ENCODE data around the gene ATF7.

The ATF7 gene

DNA sequence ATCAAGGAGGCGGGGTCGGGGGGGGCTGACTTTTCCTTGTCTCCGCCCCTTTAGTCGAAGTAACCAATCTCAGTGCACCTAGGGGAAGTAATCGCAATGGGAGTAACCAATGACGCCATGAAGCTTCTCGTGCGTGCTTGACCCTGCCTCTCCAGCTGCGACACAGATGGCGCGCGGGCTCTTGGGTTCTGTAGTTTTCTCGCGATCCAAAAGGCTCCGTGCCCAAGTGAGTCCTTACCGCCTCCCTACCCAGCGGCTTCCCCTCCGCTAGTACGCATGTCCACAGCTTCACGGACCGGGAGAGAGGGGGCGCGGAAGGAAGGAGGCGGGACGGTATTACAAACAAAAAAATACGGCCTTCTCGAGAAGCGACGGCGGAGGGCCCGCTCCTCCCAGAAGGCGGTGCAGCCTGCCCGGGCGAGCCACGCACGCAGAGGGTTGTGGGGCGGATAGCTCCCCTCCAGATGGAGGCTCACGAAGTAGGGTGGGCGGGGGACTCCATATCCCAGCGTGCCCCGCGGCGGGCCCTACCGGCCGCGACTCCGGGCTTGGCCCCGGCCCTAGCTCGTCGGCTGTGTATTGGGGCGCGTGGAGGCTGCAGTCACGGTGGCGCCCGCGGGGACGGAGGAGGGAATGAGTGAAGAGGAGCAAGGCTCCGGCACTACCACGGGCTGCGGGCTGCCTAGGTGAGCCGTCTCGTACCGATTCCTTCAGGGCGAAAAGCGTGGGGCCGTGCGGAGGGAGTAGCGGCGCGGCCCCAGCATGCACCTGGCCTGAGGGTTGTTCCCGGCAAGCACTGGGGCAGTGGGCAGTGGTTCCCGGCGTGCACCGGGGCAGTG is 125.2 kb downstream of the ATF7 start, which contains the start of gene TARBP2:
Gene TARBP2 (plus strand): TSS at position 508 of the 839 bp plus-strand sequence. CDS start 126 bp downstream, at position 634.
- peak; percentile 83 for ATAC-seq

DNA sequence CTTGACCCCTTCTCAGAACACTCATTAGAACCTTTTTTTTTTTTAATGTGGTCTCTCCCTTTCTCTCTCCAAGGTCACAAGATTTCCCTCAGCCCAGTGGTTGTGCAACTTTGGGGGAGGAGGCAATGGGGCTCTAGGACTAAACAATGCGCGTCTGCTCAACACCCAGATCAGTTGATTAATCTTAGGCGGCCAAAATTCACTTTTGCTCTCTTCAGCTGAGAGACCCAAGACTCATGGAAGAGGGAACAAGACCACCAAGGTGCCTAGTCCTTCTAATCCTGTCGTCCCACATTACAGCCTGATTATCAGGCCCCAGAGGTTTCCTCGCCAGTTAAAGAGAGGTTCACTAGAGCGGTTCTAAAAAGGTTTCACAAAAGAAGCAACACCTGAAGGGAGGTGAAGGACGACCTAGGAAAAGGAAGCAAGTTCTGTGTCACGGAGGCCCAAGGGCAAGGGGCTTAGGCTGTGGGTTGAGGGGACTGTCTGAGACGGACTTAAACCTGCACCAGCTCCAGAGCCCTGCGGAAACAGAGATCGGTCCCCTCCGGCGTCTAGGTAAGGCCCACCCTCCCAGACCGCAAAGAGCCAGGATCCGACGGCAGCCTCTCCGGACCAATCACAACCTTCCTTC is 125.9 kb downstream of the ATF7 start:
- DNase-seq, result no peak

More for the DNA sequence above, 125.2 kb downstream of the ATF7 start, which contains the start of gene TARBP2:
- DNase-seq, result peak; percentile 93

DNA sequence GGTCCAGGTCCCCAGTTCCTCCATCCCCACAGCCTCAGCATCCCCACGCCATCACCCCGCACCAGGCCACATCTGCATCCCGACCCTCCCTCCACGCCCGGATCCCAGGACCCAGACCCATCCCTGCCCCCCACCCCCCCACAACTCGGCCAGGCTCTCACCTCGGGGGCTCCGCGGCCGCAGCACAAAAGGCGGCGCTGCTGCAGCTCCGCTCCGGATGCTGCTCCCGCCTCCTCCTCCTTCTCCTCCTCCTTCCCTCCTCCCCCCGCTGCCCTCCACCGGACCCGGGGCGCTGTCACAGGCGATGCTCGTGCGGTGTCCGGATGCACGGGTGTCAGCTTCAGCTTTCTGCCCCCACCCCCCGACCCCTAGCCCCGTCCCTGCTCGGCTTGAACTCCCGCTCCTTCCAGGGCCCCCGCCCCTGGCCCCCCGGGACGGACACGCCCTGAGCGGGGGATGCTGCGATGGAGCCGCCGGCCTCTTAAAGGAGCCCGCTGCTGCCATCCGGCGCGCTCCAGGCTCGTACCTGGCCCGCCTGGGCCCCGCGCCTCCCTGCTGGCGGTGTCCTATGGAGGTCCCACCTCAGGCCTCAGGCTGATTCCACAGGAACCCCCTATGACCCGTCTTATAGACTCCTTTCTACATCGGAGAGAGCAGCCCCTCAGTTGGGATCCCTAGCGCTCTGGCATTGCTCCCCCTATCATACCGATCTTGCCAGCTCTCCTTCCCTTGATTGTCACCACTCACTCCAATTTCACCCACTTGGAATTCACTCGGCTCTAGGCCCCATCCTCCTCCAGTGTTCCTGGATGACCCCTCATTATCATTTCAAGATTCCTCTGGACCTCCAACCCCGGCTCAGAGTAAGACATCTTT is 126.7 kb downstream of the ATF7 start, which contains the start of gene MAP3K12:
Gene MAP3K12 (minus strand): TSS at position 193 of the 876 bp plus-strand sequence. CDS start 12,067 bp downstream, outside the sequence.
- ATAC-seq, result peak; percentile 6

More for the DNA sequence above, 125.9 kb downstream of the ATF7 start:
- ATAC-seq, result no peak

DNA sequence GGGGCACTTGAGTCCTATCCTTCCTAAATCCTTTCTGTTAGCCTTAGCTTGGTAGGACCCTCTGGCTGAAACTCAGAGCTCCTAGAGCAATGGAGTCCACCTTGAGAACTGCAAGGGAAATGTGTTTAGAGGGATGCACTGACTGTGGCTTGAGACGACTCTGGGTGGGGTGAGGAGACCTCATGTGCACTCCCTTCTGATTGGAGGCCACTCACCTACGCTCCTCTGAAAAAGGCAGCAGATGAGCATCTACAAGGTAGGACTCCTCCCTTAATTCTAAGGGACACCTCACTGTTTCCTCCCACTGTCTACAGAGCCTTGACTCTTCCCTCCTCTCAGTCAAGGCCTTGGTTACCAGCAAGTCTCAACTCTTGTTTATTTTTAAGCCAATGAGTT is 127.9 kb downstream of the ATF7 start:
- DNase-seq (no peak), ATAC-seq (no peak)

More for the DNA sequence above, 126.7 kb downstream of the ATF7 start, which contains the start of gene MAP3K12:
- peak; percentile 71 for DNase-seq

DNA sequence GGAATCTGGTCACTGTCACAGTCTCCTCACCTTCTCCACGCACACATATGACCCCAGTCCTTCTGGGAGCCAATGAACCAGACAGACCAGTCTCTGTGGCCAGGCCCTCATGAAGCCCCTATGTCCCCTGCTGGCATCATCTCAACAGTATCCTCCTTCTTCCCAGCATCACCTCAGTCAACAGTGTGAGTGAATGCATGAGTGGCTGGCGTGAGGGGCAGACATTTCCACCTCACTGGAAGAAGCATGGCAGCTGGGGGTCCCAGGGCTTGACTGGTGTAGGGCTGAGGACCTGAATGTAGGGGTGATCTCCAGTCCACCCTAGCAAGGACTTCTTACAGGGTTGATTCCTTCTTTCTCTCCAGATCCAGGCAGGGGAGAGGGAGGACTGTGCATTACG is 128.7 kb downstream of the ATF7 start:
- DNase-seq (no peak), ATAC-seq (no peak)

DNA sequence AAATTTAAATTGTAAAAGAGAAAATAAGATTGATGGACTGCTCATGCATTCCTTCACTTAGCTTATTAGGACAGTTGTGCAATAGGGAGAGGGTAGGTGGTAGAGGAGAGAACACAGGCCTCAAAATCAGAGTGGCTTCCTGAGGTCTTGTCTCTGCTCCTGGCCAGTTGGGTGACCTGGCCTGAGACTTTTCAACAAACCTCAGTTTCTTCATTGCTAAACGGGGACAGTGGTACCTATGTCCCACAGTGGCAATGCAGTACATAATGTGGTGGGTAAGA is 129.5 kb downstream of the ATF7 start:
- ATAC-seq (no peak), DNase-seq (no peak)

DNA sequence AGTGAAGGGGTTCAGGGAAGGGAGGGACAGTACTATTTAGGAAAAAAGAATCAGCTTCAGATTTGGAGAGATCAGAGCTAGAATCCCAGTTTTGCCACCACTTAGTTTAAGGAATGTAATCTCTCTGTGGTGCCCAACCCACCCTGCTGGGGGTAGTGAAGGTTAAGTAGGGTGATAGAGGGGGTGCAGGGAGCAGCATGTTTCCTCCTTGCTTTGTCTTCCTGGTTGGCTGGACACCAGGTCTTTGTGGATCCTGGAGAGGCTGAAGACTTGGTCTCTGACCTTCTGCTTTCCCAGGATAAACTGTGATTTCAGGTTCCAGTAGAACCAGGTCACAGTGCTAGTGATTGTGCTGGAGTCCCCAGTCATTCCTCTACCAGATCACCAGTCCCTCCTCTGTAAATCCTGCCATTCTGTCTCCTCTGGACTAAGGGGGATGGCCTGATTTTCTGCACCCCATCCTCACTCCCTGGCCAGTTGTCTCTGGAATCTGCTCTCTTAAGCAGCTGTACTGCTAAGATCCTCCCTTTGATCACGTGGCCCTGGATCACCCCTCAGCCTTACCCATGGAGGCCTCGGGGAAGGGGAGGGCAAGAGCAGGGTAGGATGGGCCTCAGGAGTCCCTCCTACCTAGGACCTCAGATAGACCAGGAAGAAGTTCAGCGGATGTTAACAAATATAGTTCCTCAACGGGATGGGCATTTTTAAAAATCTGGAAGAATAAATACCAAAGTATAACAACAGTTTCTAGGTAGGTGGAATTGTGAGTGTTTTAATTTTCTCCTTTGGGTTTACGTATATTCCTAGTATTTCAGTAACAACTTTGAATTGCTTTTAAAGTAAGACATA is 130.1 kb downstream of the ATF7 start:
- ATAC-seq, result no peak

DNA sequence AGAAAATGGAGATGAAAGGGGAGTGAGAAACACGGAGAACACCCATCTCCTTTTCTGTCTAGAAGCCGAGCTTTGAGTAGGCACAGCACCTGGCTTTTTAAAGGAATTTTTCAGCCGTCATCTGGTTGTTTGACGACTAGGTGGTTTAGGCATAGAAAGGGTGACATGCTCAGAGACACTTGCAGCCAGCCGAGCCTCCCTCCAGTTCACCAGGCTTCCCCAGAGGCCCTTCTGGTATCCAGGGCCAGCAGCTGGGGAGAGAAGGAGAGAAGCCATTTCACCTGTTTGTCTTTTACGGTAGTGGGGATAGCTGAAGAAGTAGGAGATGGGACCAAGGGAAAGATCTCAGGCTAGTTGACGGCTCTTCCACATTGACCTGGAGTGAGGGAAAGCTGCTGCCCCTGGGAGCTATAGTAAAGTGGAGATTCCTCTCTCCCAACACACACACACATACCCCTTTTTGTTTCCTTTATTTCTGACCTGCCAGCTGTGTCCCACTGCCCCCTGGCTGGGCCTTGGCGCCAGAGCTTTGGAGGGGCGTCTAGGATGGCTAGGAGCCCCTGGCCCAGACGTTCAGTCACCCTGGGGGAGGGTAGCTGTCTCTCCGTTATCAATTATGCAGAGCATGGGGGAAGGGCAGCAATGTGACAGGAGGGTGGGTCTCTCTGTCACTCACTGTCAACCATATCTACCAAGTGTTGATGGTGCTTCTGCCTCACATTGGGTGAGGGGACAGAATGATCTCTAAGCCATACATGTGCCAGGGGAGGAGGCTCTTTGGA is 132.4 kb downstream of the ATF7 start:
- ATAC-seq (no peak), DNase-seq (no peak)

More for the DNA sequence above, 130.1 kb downstream of the ATF7 start:
- no peak for DNase-seq

DNA sequence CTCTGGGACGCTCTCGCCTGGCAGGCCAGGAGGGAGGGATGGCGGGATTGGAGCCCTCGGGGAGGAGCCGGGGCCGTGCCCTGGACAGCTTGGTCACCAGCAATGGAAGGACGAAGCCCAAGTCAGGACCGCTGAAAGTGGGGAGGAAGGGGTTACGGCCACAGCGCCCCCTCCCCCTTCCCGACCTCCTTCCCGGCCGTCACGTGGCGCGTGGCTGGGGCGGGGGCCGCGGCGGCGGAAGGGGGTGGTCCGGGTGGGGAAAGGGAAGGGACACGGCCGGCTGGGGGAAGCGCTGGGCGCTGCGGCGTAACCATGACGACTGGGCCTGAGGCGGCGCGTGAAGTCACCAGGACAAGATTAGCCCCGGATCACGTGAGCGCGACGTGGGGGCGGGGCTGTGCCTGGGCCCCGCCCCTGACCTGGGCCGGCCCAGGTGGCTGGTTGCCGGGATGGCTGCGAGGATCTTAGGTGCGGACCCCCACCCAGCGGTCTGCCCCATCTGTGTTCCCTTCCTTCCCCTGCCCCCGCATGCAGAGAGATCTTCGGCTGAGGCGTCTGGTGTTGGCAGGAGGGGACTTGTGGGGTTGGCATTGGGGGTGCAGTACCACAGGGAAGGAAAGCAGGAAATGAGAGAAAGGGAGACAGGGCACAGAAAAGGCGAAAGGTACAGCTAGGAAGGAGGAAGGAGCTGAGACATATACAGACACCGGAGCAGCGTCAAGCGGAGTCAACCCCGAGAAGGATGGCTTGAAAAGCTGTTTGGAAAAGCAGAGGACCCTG is 133.2 kb downstream of the ATF7 start:
- DNase-seq, result peak; percentile 91
- peak; percentile 94 for ATAC-seq

DNA sequence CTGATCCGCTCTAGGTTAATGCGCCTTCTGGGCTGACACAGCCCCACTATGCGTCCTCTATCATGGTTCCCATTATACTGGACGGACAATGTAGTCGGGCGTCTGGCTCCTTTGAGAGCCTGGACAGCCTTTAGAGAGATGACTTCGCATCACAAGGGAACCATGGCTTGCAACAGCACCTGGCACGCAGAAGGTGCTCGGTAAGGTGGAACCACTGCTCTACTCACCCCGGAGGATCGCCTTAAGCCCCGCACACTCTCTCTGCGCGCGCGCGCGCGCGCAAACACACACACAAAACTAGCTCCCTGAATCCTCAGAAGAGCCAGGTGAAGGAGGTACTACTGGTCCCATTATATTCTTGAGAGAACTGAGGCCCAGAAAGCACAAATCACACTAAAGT is 134.0 kb downstream of the ATF7 start:
- DNase-seq (no peak), ATAC-seq (no peak)

DNA sequence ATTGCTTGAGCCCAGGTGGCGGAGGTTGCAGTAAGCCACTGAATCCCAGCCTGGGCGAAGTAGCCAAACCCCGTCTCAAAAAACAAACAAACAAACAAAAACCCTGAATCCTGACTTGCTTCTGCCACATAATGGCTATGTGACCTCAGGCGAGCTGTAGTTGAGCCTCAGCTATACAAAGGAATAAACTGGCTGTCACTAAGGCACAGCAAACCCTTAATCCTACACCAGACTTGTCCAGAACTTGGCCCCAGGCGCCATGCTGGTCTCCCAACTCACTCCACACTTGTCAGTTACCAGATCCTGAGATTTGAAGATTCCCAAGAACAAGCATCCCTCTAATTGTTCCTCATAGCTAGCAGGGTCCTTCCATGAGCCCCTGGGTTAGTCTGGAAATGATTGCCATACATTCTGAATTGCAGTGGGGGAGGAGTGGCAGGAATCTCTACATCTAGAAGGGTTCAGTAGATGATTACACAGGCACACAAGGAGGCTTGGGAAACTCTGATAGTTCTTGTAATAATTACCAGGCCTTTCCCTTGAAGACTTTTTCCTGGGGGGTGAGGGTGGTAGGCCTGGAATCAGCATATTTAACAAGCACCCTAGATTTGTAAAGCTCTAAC is 136.8 kb downstream of the ATF7 start:
- DNase-seq, result no peak
- ATAC-seq, result no peak

DNA sequence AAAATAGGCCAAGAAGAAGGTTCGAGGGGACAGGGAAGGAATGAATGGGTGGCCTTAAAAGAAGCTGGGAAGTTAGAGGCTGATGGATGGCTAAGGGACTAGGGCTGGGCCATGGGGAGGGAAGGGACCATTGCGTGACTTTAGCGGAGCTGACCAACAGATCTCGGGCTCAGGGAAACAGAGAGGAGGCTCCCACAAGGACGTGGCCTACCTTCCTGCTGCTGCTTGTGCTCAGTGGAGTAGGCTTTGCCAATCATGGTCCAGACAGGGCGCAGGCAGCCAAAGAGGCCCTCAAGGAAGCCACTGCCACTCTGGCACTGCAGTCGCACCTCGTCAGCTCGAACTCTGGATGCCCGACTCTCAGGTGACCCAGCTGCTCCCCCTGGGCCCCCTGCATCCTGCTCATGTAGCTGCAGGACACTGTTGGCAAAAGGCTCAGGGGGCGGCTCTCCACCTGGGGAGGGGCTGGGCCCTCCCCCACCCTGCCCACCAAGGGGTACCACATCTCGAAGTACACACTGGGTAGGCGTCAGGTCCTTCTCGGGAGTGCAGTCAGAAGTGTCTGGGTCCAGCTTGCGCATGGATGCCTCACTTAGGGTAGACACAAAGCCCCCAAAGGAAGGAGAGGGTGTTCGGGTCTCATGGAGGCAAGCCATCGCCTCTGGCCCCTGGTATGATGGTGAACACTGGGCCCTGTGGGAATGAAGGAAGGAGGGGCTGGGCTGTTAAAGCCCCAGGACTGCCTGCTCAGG is 139.3 kb downstream of the ATF7 start:
- ATAC-seq (no peak), DNase-seq (no peak)

DNA sequence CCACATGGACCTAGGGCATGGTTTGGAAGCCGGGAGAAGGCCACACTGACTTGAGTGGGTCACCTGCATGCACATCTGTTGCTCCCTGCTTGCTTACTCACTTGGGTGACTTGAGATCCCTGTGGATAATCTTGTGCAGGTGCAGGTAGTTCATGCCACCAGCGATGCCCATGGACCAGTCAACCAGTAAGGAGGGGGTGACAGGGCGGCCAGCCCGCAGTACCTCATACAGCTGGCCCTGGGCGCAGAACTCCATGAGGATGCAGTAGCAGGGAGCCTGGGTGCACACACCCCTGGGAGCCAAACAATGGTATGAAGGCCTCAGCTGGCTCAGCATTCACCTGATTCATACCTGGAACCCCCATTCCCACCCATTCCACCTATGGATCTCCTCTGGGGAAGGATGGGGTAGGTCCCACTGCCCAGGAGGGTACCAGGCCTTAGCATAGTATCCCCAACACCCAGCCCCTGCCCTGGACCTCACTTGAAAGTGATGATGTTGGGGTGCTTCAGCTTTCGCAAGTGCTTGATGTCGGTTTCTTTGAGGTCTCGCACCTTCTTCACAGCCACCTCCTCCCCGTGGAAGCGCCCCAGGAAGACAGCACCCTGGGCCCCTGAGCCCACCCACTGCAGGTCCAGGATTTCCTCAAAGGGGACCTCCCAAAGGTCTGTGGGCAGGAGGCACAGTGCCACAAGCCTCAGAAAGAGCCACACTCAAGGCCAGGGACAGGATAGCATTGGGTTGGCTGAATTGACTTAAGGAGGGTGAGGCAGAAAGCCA is 140.0 kb downstream of the ATF7 start:
- ATAC-seq (no peak), DNase-seq (no peak)

DNA sequence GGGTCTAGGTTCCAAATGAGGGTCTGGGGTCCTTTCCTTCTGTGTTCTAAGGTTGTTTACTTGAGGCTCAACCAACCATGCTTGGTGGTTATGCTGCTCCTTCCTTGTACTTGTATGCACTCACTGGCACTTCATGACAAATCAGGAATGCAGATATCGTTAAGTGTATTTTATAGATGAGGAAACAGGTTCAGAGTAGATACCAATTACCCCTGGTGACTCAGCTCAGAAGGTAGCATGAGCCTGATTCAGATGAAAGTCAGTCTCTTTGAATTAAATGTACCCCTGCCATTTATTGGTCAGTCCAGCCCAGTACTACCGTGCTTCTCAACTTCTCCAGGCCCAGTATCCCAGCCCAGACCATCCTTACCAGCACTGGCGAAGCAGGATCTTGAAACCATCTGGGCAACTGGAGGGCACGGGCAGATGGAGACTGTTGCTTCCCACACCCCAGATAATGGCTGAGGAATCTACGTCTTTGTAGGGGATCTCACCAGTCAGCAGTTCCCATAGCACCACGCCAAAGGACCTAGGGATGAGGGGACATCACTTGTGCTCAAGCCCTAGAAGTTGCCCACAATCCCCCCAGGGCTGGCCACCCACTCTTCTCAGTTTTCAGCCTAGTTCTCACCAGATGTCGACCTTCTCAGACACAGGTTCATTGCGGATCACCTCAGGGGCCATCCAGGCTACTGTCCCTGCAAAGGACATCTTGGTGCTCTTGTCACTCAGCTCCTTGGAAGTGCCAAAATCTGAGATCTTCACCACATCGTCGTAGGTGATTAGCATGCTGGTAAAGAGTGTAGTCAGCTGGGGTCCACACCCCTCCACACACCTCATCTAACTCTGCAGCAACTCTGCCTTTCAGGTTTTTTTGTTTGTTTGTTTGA is 141.3 kb downstream of the ATF7 start:
- DNase-seq (no peak), ATAC-seq (no peak)

DNA sequence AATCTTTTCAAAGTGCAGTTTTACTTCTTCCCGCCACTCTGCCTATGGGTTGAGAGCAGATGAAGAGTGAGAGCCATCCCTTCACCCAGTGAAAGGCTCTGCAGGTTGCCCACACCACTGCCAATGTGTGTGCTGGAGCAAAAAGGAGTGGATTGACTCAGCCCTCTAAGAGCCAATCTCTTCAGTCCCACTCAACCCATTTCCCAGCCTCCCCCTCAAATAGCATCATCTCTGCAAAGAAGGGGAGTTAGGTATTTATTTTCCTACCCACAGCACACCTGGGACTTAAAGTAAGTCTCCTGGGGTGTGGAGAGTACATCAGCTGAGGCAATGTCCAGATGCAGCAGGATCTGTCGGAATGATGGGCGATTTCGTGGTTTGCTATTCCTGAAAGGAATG is 142.2 kb downstream of the ATF7 start:
- ATAC-seq, result peak; percentile 41

DNA sequence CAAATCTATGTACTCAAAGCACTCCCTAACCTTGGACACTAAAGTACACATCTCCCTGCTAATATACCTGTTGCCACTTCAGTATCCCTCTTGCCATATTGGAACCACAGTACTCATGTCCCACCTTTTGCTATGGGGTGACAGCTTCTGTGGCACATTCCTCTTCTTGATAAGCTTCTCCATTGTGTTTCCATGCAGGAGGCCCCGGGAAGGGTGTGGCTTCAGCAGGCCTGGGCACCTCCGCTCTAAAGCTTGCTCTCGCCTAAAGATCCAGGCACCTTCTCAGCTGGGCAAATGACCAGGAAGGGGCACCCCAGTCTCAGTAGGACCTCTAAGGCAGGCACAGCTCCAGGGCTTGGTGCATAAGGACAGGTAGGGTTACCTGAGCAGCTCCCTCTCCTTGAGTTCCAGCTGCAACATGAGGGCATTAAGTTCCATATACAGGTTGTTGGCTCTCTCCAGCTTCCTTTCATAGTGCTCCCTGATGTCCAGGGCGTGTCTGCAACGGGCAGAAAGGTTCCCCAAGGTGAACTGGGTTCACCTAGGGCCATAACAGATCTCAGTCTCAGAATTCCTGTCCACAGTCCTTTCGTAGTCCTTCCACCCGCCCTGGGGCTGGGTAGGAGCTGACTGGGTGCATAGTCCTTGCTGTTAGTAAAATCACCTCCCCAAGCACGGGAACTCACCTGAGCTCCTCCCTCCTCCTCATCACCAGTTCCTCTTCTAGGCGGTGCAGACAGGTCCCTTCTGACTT is 142.8 kb downstream of the ATF7 start:
- no peak for DNase-seq
- ATAC-seq, result no peak

More for the DNA sequence above, 142.2 kb downstream of the ATF7 start:
- no peak for DNase-seq

Measured in stimulated activated naive CD8-positive, alpha-beta T cell treated with anti-CD3 and anti-CD28 coated beads, Interleukin-15, Interleukin-2, amounts not matched to agents 100 U/mL and 50 U/mL, for 24 hours (primary cell).